ENCODE data around the gene EFNA1. TPM values are rescaled to one million over a fixed set of nuclear protein-coding genes. Genes with fewer than 3 reads are reported as not detected.

EFNA1 gene
- total RNA-seq, 1 experiment from 2014 or later = 19.7 TPM

GRCh38 chr1:155104605-155105534, 22.8 kb upstream of the EFNA1 start:
- Histone ChIP-seq H3K4me2 (ENCODE audit: low read length) (no peak overlapping the region), H3K9me3 (ENCODE audit: control insufficient read depth in 1 of 2, insufficient read depth in 1 of 2, low read depth in 1 of 2, low read length in 2 of 2) (no peaks in the 10 kb centered on the region), H4K20me1 (ENCODE audit: insufficient read depth) (no peaks in the 10 kb centered on the region), H3K79me2 (ENCODE audit: insufficient read depth, low read length) (no peaks in the 10 kb centered on the region), H3K36me3 (ENCODE audit: control insufficient read depth in 1 of 2, insufficient read depth in 2 of 2, low read length in 2 of 2) (no peaks in the 10 kb centered on the region), H3K27me3 (ENCODE audit: insufficient read depth, low read length) (no peaks in the 10 kb centered on the region), H3K4me1 (ENCODE audit: control insufficient read depth in 1 of 2, insufficient read depth in 2 of 2, low read length in 2 of 2) (no peaks in the 10 kb centered on the region), H2AFZ (ENCODE audit: low read depth, low read length, poor library complexity, severe bottlenecking) (no peak overlapping the region), H3K9me2 (ENCODE audit: insufficient read depth) (no peaks in the 10 kb centered on the region), H3K27ac (ENCODE audit: low read depth, low read length) (no peak overlapping the region), H3K4me3 (replicated peaks in 1 of 2; ENCODE audit: low read depth in 1 of 2, low read length in 2 of 2) (no peak overlapping the region), H3K9ac (ENCODE audit: low read length) (no peak overlapping the region)
- BruUV-seq (replicated peaks) = no TSS peak
- DNase-seq (ENCODE audit: low read depth, low spot score) (no peak), ATAC-seq (no peak)
- CTCF ChIA-PET = no interaction called here
- TF ChIP-seq RAD21 (IDR thresholded peaks at IDR 0.05; ENCODE audit: low read depth) = no peak
- TF ChIP-seq CBX3 (IDR thresholded peaks at IDR 0.05; ENCODE audit: low read depth) = no peak
- no peak for TF ChIP-seq POLR2A (IDR thresholded peaks at IDR 0.05; ENCODE audit: borderline replicate concordance, extremely low read depth, insufficient read depth, insufficient read length)
- no peak for TF ChIP-seq ELF1 (IDR thresholded peaks at IDR 0.05; ENCODE audit: borderline replicate concordance, low read depth)
- no peak for TF ChIP-seq YY1 (IDR thresholded peaks at IDR 0.05; ENCODE audit: extremely low read depth, insufficient replicate concordance, low read depth, low read length)
- intact Hi-C loops (cut with micrococcal nuclease) = no loop called here
- RAD21 ChIA-PET (ENCODE audit: low non-redundant PET in 1 of 2, low total read pairs in 2 of 2, uncharacterized antibody in 2 of 2, unreplicated experiment in 2 of 2) = no interaction called here
- POLR2A ChIA-PET = no interaction called here

DNA sequence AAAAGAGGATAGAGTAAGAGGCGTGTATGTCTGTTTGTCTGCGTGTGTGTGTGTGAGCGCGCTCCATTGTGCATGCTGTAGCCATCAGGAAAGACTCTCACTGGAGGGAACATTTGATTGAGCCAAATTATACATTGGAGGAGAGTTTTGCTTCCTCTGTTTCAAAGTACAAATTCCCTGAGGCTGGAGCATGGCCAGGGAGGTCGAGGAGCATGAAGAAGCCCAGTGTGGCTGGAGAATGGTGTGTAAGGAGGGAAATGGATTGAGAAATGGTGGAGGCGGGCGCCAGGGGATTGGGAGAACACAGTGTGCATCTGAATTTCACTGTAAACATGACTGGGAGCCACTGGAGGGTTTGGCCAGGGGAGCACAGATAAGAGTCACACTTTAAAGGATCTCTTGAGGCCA, 22.1 kb upstream of the EFNA1 start:
- no peaks in the 10 kb centered on the region for H3K27me3 ChIP-seq (ENCODE audit: insufficient read depth, low read length)
- no peaks in the 10 kb centered on the region for H3K9me3 ChIP-seq (ENCODE audit: control insufficient read depth in 1 of 2, insufficient read depth in 1 of 2, low read depth in 1 of 2, low read length in 2 of 2)
- no peaks in the 10 kb centered on the region for H3K79me2 ChIP-seq (ENCODE audit: insufficient read depth, low read length)
- DNase-seq (ENCODE audit: low read depth, low spot score) = no peak
- no peaks in the 10 kb centered on the region for H3K9me2 ChIP-seq (ENCODE audit: insufficient read depth)
- POLR2A ChIA-PET = no interaction called here
- H4K20me1 ChIP-seq (ENCODE audit: insufficient read depth) = no peaks in the 10 kb centered on the region
- no peaks in the 10 kb centered on the region for H3K36me3 ChIP-seq (ENCODE audit: control insufficient read depth in 1 of 2, insufficient read depth in 2 of 2, low read length in 2 of 2)
- no peak overlapping the region for H2AFZ ChIP-seq (ENCODE audit: low read depth, low read length, poor library complexity, severe bottlenecking)
- H3K9ac ChIP-seq (ENCODE audit: low read length) = no peak overlapping the region
- no peak overlapping the region for H3K27ac ChIP-seq (ENCODE audit: low read depth, low read length)
- ATAC-seq = no peak
- no peak overlapping the region for H3K4me2 ChIP-seq (ENCODE audit: low read length)
- intact Hi-C loops (cut with micrococcal nuclease) = no loop called here
- H3K4me1 ChIP-seq (ENCODE audit: control insufficient read depth in 1 of 2, insufficient read depth in 2 of 2, low read length in 2 of 2) = no peaks in the 10 kb centered on the region
- CTCF ChIA-PET = no interaction called here
- H3K4me3 ChIP-seq (replicated peaks in 1 of 2; ENCODE audit: low read depth in 1 of 2, low read length in 2 of 2) = no peak overlapping the region
- RAD21 ChIA-PET (ENCODE audit: low non-redundant PET in 1 of 2, low total read pairs in 2 of 2, uncharacterized antibody in 2 of 2, unreplicated experiment in 2 of 2) = no interaction called here
- BruUV-seq (replicated peaks) = no TSS peak
- TF ChIP-seq FOSL1 (IDR thresholded peaks at IDR 0.05; ENCODE audit: low read depth) (no peak), SRF (IDR thresholded peaks at IDR 0.05; ENCODE audit: low read depth) (no peak), TCF7L2 (IDR thresholded peaks at IDR 0.05; ENCODE audit: borderline replicate concordance, extremely low read depth, insufficient read depth, insufficient read length) (no peak), EZH2 (IDR thresholded peaks at IDR 0.05) (no peak), REST (IDR thresholded peaks at IDR 0.05; ENCODE audit: low read depth) (no peak), SP1 (IDR thresholded peaks at IDR 0.05; ENCODE audit: low read depth) (no peak), RAD21 (IDR thresholded peaks at IDR 0.05; ENCODE audit: low read depth) (no peak)
- TF ChIP-seq, protein P1, sequence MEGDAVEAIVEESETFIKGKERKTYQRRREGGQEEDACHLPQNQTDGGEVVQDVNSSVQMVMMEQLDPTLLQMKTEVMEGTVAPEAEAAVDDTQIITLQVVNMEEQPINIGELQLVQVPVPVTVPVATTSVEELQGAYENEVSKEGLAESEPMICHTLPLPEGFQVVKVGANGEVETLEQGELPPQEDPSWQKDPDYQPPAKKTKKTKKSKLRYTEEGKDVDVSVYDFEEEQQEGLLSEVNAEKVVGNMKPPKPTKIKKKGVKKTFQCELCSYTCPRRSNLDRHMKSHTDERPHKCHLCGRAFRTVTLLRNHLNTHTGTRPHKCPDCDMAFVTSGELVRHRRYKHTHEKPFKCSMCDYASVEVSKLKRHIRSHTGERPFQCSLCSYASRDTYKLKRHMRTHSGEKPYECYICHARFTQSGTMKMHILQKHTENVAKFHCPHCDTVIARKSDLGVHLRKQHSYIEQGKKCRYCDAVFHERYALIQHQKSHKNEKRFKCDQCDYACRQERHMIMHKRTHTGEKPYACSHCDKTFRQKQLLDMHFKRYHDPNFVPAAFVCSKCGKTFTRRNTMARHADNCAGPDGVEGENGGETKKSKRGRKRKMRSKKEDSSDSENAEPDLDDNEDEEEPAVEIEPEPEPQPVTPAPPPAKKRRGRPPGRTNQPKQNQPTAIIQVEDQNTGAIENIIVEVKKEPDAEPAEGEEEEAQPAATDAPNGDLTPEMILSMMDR (IDR thresholded peaks at IDR 0.05 in 2 of 3, conservative IDR thresholded peaks at IDR 0.05 in 1 of 3; ENCODE audit: borderline replicate concordance in 1 of 3, insufficient read depth in 1 of 3, low read depth in 2 of 3, low read length in 2 of 3) = no peak

Data from HCT116 (cell line).